Stomach (tissue), 4 donors: ENCODE measurements around the gene ZNF385D.

Experiments used
- CTCF ChIP-seq, 7 experiments: fragments of 450-650 bp in 4 of 7; fragments of 200-600 bp in 3 of 7; sonication (generic) in 3 of 7; IDR thresholded peaks; one replicate each; pipeline ENCODE4 v1.5.1; 2016 to 2019; ENCODE audit warnings: antibody characterized with exemption in 7 of 7, control low read depth in 2 of 7, mild to moderate bottlenecking in 1 of 7
- EP300 ChIP-seq: sonication (generic); formaldehyde crosslinking; IDR thresholded peaks from one replicate; pipeline ENCODE4 v1.6.1; 2017; ENCODE audit warnings: antibody characterized with exemption
- POLR2A ChIP-seq, 4 donors: fragments of 450-650 bp; IDR thresholded peaks; one replicate each; pipeline ENCODE4 v1.6.1; 2016; ENCODE audit warnings: antibody characterized with exemption in 4 of 4, control low read depth in 2 of 4, mild to moderate bottlenecking in 1 of 4, moderate library complexity in 1 of 4
- POLR2AphosphoS5 ChIP-seq, 3 donors: sonication (generic); formaldehyde crosslinking; IDR thresholded peaks; one replicate each; pipeline ENCODE4 v1.6.1; 2016; ENCODE audit warnings: antibody characterized with exemption in 3 of 3

GRCh38 chr3:21520106-21520963, 230.7 kb downstream of the ZNF385D start:
- TF ChIP-seq CTCF (IDR thresholded peaks at IDR 0.05): no peak
- no peak for TF ChIP-seq POLR2A (IDR thresholded peaks at IDR 0.05)
- no peak for TF ChIP-seq POLR2AphosphoS5 (IDR thresholded peaks at IDR 0.05)
- no peak for TF ChIP-seq EP300
